GM21367 (cell line): ENCODE results near the gene WNT9A.
"Not testable (repeated sequence)": the region's sequence is repeated elsewhere in the genome, so short reads cannot be mapped to it uniquely, and the experiment has no call there.

Experiments
- ATAC-seq: cut with Tn5 transposase; IDR thresholded peaks from one replicate; pipeline ENCODE4 v1.9.1; 2021; ENCODE audit not compliant: unreplicated experiment

Gene WNT9A

GRCh38 chr1:227887697-227888403 is 59.9 kb downstream of the WNT9A start:
- ATAC-seq = no peak

DNA sequence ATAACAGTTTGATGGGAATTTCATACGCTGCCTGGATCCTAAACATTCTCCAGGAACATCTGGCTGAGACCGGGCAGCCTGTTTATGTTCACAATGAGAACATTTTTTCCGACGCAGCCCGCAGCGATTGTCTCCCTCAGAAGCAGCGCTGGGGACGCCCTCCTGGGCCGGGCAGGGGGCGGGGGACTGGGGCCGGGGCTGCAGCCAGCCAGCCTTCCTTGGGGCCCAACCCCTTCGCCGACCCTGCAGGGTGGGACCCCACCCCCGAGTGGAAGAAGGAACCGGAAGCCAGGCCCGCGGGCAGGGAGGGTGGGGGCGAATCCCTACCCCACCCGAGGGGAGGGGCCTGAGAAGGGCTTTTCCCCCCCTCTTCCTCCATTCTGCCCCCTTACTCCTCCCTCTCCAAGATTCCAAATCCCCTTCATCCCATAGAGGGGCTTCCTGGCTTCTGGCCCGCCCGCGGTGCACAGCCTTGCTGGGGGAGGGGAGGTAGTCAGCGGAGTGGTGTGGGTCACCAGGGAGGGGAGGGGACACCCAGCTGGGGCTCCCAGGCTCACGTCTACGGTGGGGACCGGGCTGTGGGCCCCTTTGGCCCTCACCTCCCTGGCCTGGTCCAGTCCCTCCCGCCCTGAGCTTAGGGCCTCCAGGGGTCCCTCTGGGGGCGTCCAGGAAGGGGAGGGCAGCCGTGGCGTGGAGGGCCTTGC is 60.6 kb downstream of the WNT9A start:
- no peak for ATAC-seq

- no peak for ATAC-seq
These were observed 61.2 kb downstream of the WNT9A start for GRCh38 chr1:227886503-227886961.

DNA sequence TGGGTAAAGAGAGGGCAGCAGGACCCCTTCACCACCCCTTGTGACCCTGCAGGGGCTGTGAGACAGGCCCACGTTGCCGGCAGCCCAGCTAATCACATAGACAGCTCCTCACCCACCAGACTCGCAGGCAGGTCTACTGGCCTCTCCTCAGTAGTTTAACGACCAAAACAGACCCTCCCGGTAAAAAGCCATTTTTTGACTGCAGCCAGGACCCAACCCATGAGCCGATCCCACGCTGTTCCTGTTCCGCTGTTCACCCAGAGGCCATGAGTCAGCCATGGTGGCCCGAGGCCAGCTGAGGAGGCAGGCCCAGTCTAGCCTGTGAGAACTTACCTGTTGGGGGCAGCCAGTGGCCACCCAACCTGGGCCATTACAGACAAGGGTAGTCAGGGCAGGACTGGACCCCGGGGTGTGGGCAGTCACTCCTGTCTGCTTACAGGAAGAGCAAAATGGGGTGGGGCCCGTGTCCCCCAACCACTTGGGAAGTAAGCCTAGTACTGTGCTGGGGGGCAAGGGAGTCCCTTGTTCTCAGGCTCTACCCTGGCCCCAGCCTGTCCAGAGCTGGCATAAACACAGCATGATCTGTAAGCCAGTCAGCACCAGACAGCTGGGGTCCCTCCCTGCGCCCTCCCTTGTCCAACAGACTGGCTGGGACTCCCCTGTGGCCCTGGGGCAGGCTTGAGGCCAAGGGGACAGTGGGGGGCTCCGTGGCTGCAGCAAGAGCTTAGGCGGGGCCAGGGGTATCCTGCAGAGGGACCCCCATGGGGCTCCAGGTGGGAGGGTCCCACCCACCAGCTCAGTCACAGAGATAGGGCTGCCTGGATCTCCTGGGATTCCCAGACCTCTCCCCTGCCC is 61.9 kb downstream of the WNT9A start:
- ATAC-seq = no peak

DNA sequence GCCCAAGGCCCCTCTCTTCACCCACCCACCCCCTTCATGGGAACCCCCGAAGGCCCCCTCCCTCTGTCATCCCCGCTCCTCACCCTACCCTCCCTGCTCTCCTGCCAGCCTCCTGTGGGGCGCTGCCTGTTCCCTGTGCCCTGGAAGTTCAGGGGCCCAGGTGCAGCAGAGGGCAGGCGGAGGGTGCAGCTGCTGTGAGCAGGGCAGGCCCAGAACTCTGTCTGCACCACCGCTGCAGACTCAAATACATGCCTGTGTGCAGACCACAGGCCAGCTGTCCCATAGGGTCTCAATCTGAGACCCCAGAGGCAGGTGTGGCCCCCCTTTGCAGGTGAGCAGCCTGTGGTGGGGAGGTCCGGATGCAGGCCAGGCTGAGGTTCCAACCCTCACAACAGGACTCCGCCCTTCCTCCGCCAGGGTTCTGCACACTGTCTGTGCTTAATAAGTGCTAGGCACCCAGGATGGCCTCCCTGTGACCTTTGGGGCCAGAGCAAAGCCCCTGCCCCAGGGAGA is 62.5 kb downstream of the WNT9A start:
- no peak for ATAC-seq

- ATAC-seq = no peak
These were observed 63.2 kb downstream of the WNT9A start for GRCh38 chr1:227884370-227885134.

DNA sequence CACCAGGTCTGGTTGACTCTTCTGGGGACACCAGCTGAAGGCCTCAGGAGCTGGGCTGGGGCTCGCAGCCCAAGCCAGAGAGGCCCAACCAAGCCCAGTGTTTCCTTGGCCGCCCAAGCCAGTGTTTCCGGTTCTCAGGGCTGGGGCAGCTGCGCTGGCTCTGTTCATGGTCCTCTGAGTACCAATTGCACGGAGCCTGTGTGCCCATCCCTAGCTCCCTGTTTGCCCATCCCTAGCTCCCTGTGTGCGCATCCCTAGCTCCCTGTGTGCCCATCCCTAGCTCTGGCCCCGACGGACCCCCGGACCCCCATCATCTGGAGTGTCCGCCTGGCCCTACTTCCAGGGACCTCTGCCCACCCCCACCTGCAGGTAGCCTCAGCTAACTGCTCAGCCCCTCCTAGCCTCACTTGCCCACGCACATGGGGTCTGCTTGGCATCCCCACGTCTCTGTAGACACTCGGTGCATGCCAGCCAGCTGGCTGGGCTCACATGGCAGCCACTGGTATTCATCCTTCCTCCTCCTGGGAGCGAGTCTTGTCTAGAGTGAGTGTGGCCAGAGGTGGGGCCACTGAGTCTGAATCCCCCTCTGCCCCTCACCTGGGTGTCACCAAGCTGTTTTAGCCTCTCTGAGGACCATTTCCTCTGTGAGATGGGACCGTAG is 64.0 kb downstream of the WNT9A start:
- ATAC-seq = no peak

DNA sequence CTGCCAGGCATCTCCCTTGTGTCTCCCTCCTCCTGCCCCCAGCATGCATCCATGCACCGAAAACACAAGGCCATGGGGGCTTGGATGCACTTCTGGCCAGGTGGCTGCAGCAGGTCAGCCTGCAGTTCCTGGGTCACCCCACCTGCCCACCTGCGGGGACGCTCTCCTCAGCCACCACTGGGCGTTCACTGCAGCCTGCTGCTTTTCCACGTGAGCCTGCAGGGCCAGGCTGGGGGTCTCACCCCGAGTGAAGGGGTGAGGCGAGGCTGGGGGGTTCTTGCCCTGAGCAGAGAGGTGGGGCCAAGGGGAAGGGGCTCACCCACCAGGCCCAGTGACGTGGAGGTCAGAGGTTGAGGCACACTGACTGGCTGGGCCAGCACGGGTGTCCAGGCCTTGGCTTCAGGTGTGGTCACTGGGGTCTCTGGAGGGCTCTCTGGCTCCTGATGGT is 64.6 kb downstream of the WNT9A start:
- ATAC-seq = no peak

DNA sequence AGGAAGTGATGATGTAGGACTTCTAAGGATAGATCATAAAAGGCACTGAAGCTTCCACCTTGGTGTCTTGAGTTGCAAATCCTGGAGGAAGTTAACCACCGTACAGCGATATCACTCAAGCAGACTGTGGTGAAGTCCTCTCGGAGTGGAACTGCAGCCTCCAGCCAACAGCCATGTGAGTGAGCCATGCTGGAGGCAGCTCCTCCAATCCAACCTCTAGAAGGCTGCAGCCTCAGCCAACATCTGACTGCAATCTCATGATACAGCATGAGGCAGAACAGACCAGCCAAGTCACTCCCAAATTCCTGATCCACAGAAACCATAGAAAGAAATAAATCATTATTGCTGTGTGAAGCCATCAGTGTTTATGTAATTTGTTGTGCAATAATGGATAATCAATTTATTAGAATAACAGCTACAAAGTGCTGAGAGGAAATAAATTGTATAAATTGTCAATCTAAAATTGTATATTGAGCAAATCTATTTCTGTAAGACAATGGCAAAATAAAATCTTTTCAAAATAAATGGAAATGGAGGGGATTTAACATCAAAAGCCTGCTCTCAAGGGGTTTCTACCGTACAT is 67.3 kb downstream of the WNT9A start:
- no peak for ATAC-seq

DNA sequence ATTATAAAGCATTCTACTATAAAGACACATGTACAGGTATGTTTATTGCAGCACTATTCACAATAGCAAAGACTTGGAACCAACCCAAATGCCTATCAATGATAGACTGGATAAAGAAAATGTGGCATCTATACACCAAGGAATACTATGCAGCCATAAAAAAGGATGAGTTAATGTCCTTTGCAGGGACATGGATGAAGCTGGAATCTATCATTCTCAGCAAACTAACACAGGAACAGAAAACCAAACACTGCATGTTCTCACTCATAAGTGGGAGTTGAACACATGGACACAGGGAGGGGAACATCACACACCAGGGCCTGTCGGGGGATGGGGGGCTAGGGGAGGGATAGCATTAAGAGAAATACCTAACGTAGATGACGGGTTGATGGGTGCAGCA is 69.9 kb downstream of the WNT9A start:
- not testable (repeated sequence) for ATAC-seq

GRCh38 chr1:227871892-227872291 is 75.8 kb downstream of the WNT9A start:
- ATAC-seq = not testable (repeated sequence)

DNA sequence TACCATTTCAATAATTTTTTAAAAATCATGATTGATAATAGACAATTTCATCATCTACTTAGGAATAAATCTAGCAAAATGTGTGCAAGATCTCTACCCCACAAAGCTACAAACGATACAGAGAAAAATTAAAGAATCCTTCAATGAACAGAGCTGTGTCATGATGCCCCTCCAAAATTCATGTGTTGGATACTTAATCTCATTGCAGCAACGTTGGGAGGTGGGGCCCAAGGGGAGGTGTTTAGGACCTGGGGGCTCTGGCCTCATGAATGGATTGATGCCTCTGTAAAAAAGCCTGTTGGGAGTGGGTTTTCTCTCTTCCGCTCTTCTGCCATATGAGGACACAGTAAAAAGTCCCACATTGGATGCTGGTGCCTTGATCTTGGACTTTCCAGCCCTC is 77.4 kb downstream of the WNT9A start:
- ATAC-seq = no peak

- ATAC-seq = no peak
These were observed 77.9 kb downstream of the WNT9A start for GRCh38 chr1:227869851-227870305.

DNA sequence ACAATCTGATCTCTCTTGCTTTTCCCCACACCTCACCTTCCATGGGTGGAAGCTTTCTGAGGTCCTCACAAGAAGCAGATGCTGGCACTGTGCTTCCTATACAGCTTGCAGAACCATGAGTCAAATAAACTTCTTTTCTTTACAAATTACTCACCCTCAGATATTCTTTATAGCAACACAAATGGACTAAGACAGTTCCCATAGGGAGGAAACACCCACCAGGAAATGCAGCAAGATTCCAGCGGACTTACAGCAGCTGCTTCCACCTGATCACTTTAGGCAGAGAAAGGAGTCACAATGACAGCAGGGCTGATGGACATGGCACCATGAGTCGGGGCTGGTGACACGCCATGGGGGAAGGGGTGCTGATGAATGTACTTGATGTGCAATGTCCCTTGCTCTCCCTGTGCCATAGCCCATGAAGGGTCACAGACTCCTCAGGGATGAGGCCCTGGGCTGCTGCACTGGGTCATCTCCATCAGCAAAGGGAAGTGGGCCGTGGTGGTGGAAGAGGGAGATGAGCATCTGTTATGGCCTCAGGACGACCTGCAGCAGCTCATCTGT is 78.4 kb downstream of the WNT9A start:
- ATAC-seq = no peak
